Nucleus accumbens (tissue), 56 donors: Measurements from ENCODE around the gene LHX5.

Source experiments
- DNase-seq, 56 donors: peaks; one replicate each; lab custom pipeline; 2025; lab: John Stamatoyannopoulos, UW

Gene LHX5

GRCh38 chr12:113443030-113443539 is 28.6 kb downstream of the LHX5 start:
- no peak for DNase-seq

DNA sequence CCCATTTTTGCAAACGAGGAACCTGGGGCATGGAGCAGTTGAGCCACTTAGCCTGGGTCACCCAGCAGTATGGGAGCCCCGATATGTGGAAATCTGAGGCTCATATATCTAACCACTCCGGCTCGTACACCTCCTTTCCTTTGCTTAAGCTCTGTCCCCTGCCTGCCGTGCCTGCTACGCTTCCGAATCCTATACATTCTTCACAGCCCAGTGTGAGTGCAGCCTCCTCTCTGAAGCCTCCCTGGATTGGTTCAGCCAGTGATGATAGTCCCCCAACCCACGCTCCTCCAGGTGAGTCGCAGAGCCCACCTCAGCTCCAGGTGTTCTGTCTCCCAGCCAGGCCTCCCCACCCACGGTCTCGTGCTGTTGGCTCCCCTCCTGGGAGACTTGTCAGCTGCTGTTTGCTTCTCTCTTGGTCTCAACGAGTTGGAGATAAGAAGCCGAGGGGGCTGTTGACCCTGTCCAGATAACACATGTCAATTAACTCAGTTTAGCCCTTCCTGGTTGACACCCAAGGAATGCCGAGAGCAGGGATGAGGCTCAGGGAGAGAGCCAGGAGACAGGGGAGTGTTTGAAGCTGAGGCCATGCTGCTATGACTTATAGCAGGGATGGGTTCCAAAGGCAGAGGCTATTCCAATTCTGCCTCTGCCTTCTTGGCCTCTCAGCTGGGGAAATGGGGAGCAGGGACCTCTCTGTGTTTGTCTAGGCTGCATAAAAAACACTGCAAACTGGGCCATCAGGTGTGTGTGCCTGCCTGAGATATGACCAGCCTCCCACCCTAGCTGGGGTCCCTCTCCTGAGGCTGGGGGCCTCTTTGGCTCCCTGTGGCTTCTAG is 30.5 kb downstream of the LHX5 start:
- DNase-seq, result no peak

DNA sequence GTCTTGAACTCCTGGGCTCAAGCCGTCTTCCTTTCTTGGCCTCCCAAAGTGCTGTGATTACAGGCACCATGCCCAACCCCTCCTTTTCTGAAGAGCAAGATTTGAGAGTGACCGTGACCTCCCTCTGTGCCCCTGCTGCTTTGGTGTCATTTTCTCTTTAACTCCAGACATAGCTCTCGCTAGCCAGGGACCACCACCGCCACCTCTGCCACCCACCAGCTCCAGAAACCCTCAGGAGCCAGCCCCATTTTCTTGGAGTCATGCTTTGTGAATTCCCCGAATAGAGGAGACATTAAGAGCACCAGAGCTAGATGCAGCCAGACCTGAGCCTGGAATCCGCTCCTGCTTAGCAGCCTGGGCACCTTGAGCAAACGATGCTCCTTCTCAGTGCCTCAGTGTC is 31.3 kb downstream of the LHX5 start:
- DNase-seq, result no peak

- peak in 32 of 56 donors; percentile 1 to 76 (median 12) for DNase-seq
Observed at GRCh38 chr12:113439606-113440030, 32.1 kb downstream of the LHX5 start.

DNA sequence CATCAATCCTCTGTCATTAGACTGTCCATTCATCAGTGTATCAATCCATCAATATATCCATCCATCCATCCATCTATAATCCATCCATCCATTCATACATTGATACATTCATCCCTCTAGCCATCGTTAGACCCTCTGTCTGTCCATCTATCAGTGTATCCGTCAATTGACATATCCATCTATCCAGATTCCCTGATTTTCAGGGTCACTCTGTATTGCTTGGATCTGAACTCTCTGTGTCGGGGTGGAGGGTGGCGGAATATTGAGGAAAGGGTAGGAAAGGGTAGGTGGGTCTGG is 32.4 kb downstream of the LHX5 start:
- DNase-seq, result no peak

GRCh38 chr12:113438523-113439300 is 33.0 kb downstream of the LHX5 start:
- no peak for DNase-seq

- no peak for DNase-seq
Observed at GRCh38 chr12:113437729-113438100, 34.0 kb downstream of the LHX5 start.

DNA sequence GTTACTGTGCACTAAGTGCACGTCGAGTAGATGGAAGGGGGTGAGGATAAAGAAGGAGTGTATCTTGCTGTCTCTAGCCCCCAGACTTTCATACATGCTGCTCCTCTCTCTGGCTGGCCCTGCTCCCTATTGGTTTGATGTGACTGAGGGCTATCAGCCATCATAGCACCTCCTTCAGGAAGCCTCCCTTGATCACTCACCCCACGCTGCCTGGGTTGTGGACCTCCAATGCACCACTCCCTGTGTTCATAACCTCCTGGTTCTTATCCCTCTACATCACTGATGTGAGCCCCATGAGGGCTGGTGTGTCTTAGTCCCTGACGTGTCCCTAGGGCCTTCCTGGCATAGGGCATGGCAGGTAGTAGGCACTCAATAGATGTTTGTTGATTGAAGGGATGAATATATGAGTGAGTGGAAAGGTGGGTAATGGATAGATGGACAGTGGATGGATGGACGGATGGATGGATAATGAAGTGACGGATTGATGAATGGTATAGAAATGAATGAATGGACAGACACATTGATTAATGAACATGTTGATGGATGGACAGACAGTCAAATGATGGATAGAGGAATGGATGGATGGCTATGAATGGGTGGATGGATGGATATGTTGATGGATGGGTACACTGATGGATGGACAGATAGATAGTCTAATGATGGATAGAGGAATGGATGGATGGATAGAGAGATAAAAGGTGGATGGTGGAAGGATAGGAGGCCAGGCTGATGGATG is 34.5 kb downstream of the LHX5 start:
- no peak for DNase-seq

GRCh38 chr12:113436586-113436985 is 35.1 kb downstream of the LHX5 start:
- DNase-seq, result no peak

DNA sequence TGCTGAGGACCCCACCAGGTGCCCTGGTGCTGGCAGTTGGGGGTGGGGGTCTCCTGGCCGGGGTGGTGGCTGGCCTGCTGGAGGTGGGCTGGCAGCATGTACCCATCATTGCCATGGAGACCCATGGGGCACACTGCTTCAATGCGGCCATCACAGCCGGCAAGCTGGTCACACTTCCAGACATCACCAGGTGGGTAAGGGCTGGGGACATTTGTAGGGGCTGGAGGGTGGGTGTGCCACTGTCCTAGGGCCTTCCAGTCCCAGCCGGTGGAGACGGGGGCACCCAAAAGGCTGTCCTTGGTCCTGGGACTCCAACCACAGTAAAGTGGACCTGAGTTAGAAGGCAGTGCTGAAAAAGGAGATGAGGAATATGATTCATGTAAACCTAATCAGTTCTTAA is 36.3 kb downstream of the LHX5 start:
- no peak for DNase-seq

GRCh38 chr12:113432986-113433385 is 38.7 kb downstream of the LHX5 start:
- peak in 1 of 56 donors; percentile 10 for DNase-seq

DNA sequence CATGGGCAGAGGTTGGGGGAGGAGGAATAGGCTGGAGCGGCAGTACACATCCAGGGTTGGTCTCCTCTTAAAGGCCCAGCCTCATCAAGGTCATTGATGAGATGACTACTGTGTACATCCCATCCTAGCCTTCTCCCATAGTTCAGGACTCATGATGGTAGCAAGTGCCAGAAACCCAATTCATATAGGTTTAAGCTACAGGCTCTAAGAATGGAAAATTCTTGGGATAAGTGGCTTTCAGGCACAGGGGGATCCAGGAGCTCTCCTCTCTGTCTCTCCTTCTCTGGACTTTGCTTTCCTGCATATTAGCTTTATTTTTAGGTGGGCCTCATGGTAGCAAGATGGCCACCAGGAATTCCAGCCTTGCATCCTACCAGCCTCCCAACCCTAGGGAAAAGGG is 43.2 kb downstream of the LHX5 start:
- DNase-seq, result no peak

GRCh38 chr12:113427882-113428281 is 43.8 kb downstream of the LHX5 start:
- DNase-seq, result no peak

DNA sequence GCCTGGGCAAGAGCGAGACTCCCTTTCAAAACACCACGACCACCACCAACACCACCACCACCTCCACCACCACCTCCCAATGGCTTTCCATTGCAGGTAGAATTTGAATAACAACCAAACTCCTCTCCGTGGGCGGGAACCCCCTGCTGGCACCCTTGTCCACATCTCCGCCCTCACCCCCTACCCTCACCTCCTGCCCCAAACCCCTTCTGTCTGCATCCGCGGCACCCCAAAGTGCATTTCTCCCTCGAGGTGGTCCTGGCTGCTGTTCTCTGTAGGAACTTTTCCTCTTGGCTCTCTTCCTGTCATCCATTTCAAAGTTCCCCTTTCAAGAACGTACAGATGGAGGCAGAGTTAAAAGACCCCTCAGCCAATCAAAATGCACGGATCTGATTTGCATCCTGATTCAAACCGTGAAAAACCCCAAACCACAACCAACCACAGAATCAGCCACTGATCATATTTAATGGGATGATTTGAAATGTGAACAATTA is 45.7 kb downstream of the LHX5 start:
- DNase-seq, result no peak

DNA sequence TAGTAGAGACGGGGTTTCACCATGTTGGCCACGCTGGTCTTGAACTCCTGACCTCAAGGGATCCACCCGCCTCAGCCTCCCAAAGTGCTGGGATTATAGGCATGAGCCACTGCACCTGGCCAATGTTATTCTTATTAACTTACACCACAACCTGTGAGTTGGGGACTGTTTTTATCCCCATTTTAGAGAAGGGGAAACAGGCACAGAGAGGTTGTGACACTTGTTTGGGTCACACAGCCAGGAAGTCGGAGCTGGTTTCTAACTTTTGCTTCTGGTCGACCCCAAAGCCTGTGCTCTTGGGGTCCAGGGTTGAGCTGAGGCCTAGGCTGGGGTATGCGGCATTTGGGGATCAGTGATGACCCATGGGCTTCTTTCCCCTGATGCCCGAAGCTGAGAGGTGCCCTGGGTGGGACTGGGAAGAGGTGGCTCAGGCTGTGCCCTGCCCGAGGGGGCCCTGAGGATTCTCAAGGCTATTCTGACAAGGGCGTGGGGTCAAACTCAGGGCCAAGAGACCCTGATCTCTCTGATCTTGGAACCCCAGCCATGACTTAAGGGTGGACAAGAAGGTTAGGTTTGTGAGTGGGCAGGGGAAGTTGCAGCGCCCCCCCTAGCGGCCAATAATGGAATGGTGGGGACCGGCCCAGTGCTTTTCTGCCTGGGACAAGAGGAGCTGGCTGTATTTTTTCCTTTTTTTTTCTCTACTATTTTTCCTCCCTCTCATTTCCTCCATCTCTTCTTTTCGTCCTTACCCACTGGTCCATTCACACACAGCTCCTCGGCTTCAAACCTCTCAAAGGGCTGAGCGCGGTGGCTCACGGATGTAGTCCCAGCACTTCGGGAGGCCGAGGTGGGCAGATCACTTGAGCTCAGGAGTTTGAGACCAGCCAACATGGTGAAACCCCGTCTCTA is 46.5 kb downstream of the LHX5 start:
- DNase-seq, result peak in 39 of 56 donors; percentile 4 to 71 (median 24)

DNA sequence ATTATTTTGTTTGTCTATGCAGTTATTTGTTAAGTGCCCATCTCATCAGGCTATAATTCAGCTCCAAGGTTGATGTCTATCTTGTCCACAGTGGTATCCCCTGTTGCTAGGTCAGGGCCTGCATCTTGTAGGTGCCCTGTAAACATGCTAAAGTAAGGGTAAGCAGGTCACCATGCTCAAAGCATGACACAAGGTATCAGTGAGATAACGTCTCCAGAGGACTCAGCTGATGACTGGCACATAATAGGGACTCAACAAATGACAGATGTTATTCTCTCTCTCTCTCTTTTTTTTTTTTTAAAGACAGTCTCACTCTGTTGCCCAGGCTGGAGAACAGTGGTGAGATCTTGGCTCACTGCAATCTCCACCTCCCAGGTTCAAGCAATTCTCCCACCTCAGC is 47.2 kb downstream of the LHX5 start:
- no peak for DNase-seq

DNA sequence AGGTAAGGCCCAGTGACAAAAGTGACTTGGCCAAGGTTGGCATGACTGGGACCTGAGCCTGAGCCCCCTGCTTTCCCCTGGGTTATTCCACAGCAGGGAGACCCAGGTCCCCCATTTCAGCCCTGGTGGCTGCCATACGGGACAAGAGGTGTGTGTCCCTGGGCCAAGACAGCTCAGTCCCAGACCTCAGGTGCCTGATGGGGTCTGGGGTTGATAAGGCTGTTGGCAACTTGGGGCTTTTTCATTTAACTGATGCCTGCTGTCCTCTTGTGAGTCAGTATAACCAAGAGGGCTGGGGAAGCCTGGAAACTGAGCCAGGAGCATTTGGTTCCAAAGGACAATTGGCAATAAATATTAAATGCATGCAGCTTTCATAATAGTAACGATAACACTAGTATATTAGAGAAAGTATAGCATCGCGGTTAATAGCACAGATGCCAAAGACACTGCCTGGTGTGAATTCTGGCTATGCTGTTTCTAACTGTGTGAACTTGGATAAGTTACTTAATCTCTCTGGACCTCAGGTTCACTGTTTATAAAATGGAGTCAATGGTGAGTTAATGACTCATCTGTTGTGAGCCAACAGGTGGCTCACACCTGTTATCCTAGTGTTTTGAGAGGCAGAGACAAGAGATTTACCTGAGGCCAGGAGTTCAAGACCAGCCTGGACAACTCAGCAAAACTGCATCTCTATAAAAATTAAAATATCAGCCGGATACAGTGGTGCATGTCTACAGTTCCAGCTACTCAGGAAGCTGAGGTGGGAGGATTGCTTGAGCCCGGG is 48.6 kb downstream of the LHX5 start:
- no peak for DNase-seq

DNA sequence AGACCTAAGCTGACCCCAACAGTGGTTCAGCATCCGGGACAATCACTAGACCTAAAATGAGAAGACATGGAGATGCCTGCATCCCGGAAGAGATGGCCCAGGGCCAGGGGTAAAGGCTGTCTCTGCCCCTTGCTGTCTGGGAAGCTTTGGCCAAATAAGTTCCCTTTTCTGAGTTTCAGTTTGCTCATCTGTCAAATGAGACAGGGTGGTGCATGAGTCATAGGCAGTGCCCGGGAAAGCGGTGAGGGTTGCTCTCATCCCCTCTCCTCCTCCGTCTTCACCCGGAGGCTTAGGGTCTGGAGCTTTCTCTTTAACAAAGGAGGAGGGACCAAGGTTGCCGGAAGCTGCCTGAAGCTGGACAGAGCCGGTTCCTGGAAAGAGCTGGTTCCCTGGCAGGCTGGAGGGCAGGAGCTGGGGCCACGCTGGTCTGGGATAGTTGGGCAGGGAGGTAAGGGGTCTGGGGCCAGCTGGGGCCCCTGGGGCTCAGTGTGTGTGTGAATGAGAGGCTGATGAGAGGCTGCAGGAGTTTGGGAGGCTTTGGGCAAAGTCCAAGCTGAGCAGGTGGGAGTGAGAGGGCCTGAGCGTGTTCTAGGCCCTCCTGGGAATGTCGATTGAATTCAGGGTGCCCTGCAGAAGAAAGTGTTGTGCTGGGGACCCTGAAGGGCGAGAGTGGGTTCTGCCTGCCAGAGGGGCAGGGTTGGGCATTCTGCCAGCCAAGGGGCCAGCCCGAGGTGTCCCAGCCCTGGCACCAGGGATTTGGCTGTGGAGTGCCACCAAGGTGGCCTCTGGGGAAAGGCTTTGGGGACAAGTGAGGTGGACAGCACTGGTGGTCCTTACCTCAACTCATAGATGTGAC is 49.4 kb downstream of the LHX5 start, which contains the start of gene SDSL:
Gene SDSL (plus strand): TSS at position 351 of the 856 bp plus-strand sequence. CDS start 5,603 bp downstream, outside the sequence.
- peak in 46 of 56 donors; percentile 3 to 74 (median 36) for DNase-seq
